Small intestine (tissue), 7 donors: ENCODE data around the gene PRCD. TPM values are rescaled to one million over a fixed set of nuclear protein-coding genes. Genes with fewer than 3 reads are reported as not detected.
"Not testable (repeated sequence)": the region's sequence is repeated elsewhere in the genome, so short reads cannot be mapped to it uniquely, and the experiment has no call there.

Experiments
- DNase-seq, 2 donors: peaks; one replicate each; pipeline versions ENCODE4 v3.0.0 to v3.0.0-alpha.2; 2013
- FAIRE-seq: peaks from 2 replicates; lab custom pipeline; 2012; peaks lifted over from hg19 to GRCh38; lab: Jason Lieb, UNC
- H3K27ac ChIP-seq, 3 donors: one replicate each; pipeline ENCODE4 v1.5.1; 2013; ENCODE audit warnings: low read length in 2 of 3, mild to moderate bottlenecking in 2 of 3, control low read depth in 1 of 3, inconsistent platforms in 1 of 3, low read depth in 1 of 3, moderate library complexity in 1 of 3
- H3K27me3 ChIP-seq, 3 donors: one replicate each; pipeline ENCODE4 v1.6.1; 2013; ENCODE audit warnings: low read length in 3 of 3, inconsistent platforms in 1 of 3; ENCODE audit not compliant: control insufficient read depth in 3 of 3, insufficient read depth in 3 of 3
- H3K36me3 ChIP-seq, 3 donors: one replicate each; pipeline ENCODE4 v1.6.1; 2013; ENCODE audit warnings: low read length in 3 of 3, inconsistent platforms in 1 of 3, low read depth in 1 of 3, mild to moderate bottlenecking in 1 of 3, moderate library complexity in 1 of 3; ENCODE audit not compliant: control insufficient read depth in 3 of 3, insufficient read depth in 2 of 3
- H3K4me1 ChIP-seq, 3 donors: one replicate each; pipeline ENCODE4 v1.6.1; 2013; ENCODE audit warnings: low read length in 2 of 3, inconsistent platforms in 1 of 3, low read depth in 1 of 3, mild to moderate bottlenecking in 1 of 3, moderate library complexity in 1 of 3; ENCODE audit not compliant: control insufficient read depth in 3 of 3, insufficient read depth in 2 of 3
- H3K4me3 ChIP-seq, 3 donors: one replicate each; pipeline ENCODE4 v1.5.1; 2013; ENCODE audit warnings: low read length in 3 of 3, control low read depth in 1 of 3, inconsistent platforms in 1 of 3, low read depth in 1 of 3, mild to moderate bottlenecking in 1 of 3, moderate library complexity in 1 of 3
- H3K9me3 ChIP-seq, 2 donors: one replicate each; pipeline ENCODE4 v1.6.1; 2013; ENCODE audit warnings: low read depth in 1 of 2, low read length in 1 of 2; ENCODE audit not compliant: control insufficient read depth in 2 of 2, insufficient read depth in 1 of 2
- WGBS, 3 donors: extraction: QIAGEN DNeasy Blood & Tissue Kit; methylation state at CpG; one replicate each; pipeline ENCODE4 v1.1.7; 2013; 5-methylcytosine and 5-hydroxymethylcytosine counted together
- polyA plus RNA-seq, 4 donors: library from polyadenylated mRNA; stranded (reverse) in 3 of 4; unstranded in 1 of 4; fragments of 200-250 nt in 3 of 4; fragments of 120-200 nt in 1 of 4; gene quantifications; one replicate each; pipeline versions ENCODE4 v1.2.1 to v1.2.3, GENCODE V29; 2013
- donor health status: healthy with polysubstance abuse.
- donor health status: control.
- donor health status: control.
- donor health status: Bipolar disorder and iron deficiency.
- donor health status: healthy.

PRCD gene
- polyA plus RNA-seq, 4 donors = 1.6 to 3.4 (median 2.2) TPM; not detected in 1

DNA sequence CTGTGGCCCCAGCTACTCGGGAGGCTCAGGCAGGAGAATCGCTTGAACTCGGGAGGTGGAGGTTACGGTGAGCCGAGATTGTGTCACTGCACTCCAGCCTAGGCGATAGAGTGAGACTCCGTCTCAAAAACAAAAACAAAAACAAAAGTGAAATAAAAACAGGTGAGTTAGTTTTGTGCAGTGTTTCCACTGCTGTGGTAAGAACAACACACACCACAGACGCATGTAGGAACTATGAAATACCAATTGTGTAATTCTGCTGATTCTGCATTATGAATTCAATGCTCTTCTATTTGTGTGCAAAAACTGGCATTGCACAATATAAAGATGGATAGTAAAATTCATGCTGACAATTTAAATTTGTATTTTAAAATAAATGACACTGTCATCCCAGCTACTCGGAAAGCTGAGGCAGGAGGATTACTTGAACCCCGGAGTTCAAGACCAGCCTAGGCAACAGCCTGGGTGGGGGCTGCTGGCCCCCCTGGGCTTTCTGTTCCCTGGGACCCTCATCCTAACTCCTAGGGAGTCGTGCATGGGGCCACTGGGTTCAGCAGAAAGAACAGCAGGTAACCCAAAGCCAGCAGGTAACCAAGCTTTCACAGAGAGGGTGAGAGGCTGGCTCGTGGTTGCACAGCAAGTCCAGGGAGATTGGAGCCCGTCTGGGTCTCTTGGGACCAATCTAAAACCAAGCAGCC lies 28.0 kb upstream of the PRCD start:
- FAIRE-seq = no peak

GRCh38 chr17:76512366-76513305 lies 27.2 kb upstream of the PRCD start:
- Histone ChIP-seq H3K36me3 (no peaks in the 10 kb centered on the region), H3K27ac (peak overlapping the region in 1 of 3 donors; percentile 56), H3K9me3 (no peaks in the 10 kb centered on the region), H3K4me3 (no peak overlapping the region), H3K4me1 (no peaks in the 10 kb centered on the region), H3K27me3 (peaks cover 0 to 3% (median 0%) of the 10 kb centered on the region in 3 donors)
- DNase-seq (no peak), FAIRE-seq (no peak)
- 71 to 80% (median 76%) methylated on average over 22 of the region's 22 CpGs for WGBS, 3 donors

More for the DNA sequence above, 28.0 kb upstream of the PRCD start:
- Histone ChIP-seq H3K4me1 (peaks cover 0 to 3% (median 0%) of the 10 kb centered on the region in 3 donors), H3K36me3 (no peaks in the 10 kb centered on the region), H3K27me3 (peaks cover 0 to 3% (median 0%) of the 10 kb centered on the region in 3 donors), H3K4me3 (no peak overlapping the region), H3K9me3 (no peaks in the 10 kb centered on the region), H3K27ac (peak overlapping the region in 1 of 3 donors; percentile 56)
- WGBS, 3 donors = 71 to 78% (median 74%) methylated on average over 13 of the region's 13 CpGs
- no peak for DNase-seq

GRCh38 chr17:76513306-76513692 lies 26.5 kb upstream of the PRCD start:
- Histone ChIP-seq H3K27ac (no peak overlapping the region), H3K9me3 (no peaks in the 10 kb centered on the region), H3K27me3 (peaks cover 0 to 3% (median 0%) of the 10 kb centered on the region in 3 donors), H3K4me3 (no peak overlapping the region), H3K36me3 (no peaks in the 10 kb centered on the region), H3K4me1 (no peaks in the 10 kb centered on the region)
- 68 to 78% (median 70%) methylated on average over 6 of the region's 6 CpGs for WGBS, 3 donors
- DNase-seq = no peak
- no peak for FAIRE-seq

GRCh38 chr17:76514355-76514754 lies 25.5 kb upstream of the PRCD start:
- DNase-seq, FAIRE-seq, H3K4me3 ChIP-seq, H3K27me3 ChIP-seq, H3K9me3 ChIP-seq, H3K4me1 ChIP-seq, H3K36me3 ChIP-seq: not testable (repeated sequence)
- peak overlapping the region in 1 of 3 donors; percentile 92 for H3K27ac ChIP-seq
- 89 to 98% (median 94%) methylated on average over 6 of the region's 6 CpGs for WGBS, 3 donors

GRCh38 chr17:76515274-76515949 lies 24.4 kb upstream of the PRCD start:
- peak overlapping the region; percentile 7 to 92 (median 8) for H3K27ac ChIP-seq
- no peaks in the 10 kb centered on the region for H3K4me1 ChIP-seq
- FAIRE-seq = no peak

DNA sequence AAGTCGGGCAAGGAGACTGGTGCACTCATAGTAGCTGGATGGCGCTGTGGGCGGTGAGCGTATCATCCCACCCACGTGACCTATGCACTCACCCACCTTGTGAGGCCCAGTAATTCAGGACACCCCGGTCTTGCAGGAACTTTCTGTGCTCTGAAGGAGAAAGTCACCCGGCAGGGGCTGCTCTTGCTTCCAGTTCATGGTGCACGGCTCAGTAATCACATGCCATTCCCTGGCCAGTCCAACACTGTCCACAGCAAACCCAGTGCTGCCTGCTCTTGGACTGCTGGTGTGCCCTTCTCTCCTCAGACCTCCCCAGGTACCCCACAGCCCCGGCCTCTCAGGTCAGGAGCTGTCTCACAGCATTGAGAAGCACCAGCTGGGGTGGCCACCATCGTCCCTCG lies 22.2 kb upstream of the PRCD start:
- no peaks in the 10 kb centered on the region for H3K9me3 ChIP-seq
- no peak for DNase-seq
- H3K4me1 ChIP-seq = no peaks in the 10 kb centered on the region
- no peak for FAIRE-seq
- H3K27me3 ChIP-seq = no peaks in the 10 kb centered on the region
- 78 to 85% (median 82%) methylated on average over 11 of the region's 11 CpGs for WGBS, 3 donors
- no peak overlapping the region for H3K4me3 ChIP-seq
- H3K36me3 ChIP-seq = no peaks in the 10 kb centered on the region
- H3K27ac ChIP-seq = no peak overlapping the region

More at GRCh38 chr17:76515274-76515949, 24.4 kb upstream of the PRCD start:
- Histone ChIP-seq H3K4me3 (no peak overlapping the region), H3K36me3 (no peaks in the 10 kb centered on the region), H3K27me3 (peaks cover 0 to 3% (median 0%) of the 10 kb centered on the region in 3 donors), H3K9me3 (no peaks in the 10 kb centered on the region)
- 41 to 72% (median 57%) methylated on average over 22 of the region's 22 CpGs for WGBS, 3 donors
- peak in 1 of 2 donors; percentile 70 for DNase-seq

DNA sequence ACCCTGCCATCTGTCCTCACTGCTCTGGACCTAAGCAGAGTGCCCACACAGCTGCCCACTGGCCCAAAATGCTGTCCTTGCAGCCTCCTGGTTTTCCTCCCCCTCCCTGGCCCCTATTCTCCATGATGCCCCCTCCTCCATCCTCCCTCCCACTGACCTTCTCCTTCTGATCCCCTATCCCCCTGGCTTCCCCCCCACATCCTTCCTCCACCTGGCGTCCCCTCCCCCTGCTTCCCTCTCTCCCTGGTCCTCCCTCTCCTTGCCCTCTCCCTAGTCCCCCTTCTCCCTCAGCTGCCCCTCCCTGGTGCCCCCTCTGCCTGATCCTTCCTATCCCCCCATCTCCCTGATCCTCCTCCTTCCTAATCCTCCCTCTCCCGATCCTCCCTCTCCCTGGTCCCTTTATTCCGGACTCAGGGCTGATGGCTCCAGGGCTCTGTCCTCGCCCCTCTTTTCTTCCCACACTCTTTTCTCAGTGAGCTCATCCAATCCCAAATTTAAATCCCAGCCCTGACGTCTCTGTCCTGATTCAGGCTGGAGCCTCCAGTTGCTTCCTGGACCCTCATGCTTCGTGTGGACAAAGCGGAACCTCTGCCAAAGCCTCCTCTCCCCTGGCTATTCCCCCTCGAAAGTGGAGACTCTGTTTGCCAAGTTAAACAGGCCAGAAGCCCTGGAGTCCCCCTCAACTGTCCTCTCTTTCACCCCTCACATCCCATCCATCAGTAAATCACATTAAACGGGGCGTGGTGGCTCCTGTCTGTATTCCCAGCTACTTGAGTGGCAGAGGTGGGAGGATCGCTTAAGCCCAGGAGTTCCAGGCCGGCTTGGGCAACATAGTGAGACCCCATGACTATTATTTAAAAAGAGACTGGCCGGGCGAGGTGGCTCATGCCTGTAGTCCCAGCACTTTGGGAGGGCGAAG lies 20.5 kb upstream of the PRCD start:
- Histone ChIP-seq H3K4me3 (no peak overlapping the region), H3K27ac (no peak overlapping the region), H3K27me3 (no peaks in the 10 kb centered on the region), H3K9me3 (no peaks in the 10 kb centered on the region), H3K36me3 (no peaks in the 10 kb centered on the region), H3K4me1 (no peaks in the 10 kb centered on the region)
- FAIRE-seq (no peak), DNase-seq (no peak)
- WGBS, 3 donors = 73 to 78% (median 77%) methylated on average over 15 of the region's 15 CpGs
